Mesodermal cell (in vitro differentiated cells): ENCODE measurements around the gene ERICH4.
"Not testable (repeated sequence)": the region's sequence is repeated elsewhere in the genome, so short reads cannot be mapped to it uniquely, and the experiment has no call there.

ENCODE experiments used
- H3K27ac ChIP-seq: 2 replicates; pipeline ENCODE4 v1.7.0; 2013; ENCODE audit warnings: mild to moderate bottlenecking, low read depth, low read length, moderate library complexity; ENCODE audit not compliant: severe bottlenecking
- H3K36me3 ChIP-seq: 2 replicates; pipeline ENCODE4 v1.7.1; 2013; ENCODE audit warnings: mild to moderate bottlenecking, low read length, moderate library complexity; ENCODE audit not compliant: control insufficient read depth, insufficient read depth
- H3K4me1 ChIP-seq: one replicate; pipeline ENCODE4 v1.7.1; 2013; ENCODE audit warnings: mild to moderate bottlenecking, low read length; ENCODE audit not compliant: insufficient read depth, control insufficient read depth, poor library complexity, severe bottlenecking
- H3K4me3 ChIP-seq: 2 replicates; pipeline ENCODE4 v1.7.0; 2013; ENCODE audit warnings: low read length, control low read depth, mild to moderate bottlenecking; ENCODE audit not compliant: insufficient read depth, poor library complexity, severe bottlenecking; ENCODE audit errors: extremely low read depth
- H3K9me3 ChIP-seq: 2 replicates; pipeline ENCODE4 v1.7.1; 2013; ENCODE audit warnings: mild to moderate bottlenecking, low read length, moderate library complexity; ENCODE audit not compliant: control insufficient read depth
- WGBS, 2 experiments: methylation state at CpG; one replicate each; pipeline ENCODE4 v1.1.5; 2013; ENCODE audit warnings: missing lambda C conversion rate in 2 of 2; ENCODE audit not compliant: insufficient coverage in 2 of 2; 5-methylcytosine and 5-hydroxymethylcytosine counted together

ERICH4 gene

DNA sequence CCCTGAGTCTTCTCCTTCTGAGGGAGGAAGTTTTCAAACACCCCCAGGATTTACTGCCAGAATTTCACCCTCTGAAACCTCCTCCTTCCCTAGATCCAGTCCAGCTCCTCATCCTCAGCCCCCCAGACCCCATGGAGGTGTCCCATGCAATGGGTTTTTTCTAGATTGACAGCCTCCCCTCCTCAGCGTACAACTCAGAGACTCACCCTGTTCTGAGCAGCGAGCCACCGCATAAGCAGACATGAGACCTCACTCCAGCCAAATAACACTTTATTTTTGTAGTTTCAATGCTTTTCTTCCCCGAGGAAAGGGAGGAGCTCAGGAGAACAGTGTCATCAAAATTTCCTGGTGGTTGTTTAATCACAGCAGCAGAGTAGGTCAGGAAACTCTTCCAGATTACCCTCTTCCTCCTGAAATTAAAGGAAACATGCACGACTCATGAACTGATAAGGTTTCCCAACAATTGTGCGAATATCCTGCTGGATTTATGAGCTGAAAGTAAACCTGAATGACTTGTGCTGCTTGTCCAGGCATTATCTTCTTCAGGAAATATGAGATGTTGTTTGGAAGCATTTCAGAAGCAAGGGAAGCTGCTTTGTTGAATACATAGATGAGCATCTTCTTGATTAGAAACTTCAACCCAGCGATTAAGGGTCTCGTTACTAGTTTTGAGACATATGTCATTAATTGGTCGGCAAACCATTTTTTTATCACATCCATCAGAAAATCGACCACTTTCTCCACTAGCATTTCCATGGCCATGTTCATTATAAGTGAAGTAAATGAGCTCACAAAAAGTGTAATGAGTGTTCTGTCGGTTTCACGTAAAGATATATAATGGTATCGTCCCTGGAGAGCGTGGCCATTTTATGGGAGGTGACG lies 36.2 kb downstream of the ERICH4 start:
- H3K4me1 ChIP-seq, result no peaks in the 10 kb centered on the region
- 78 to 79% methylated on average over 9 to 11 of the region's 15 CpGs for WGBS, 2 experiments
- H3K27ac ChIP-seq, result no peak overlapping the region
- peak overlapping the region; percentile 10 for H3K4me3 ChIP-seq
- no peaks in the 10 kb centered on the region for H3K36me3 ChIP-seq
- no peaks in the 10 kb centered on the region for H3K9me3 ChIP-seq

DNA sequence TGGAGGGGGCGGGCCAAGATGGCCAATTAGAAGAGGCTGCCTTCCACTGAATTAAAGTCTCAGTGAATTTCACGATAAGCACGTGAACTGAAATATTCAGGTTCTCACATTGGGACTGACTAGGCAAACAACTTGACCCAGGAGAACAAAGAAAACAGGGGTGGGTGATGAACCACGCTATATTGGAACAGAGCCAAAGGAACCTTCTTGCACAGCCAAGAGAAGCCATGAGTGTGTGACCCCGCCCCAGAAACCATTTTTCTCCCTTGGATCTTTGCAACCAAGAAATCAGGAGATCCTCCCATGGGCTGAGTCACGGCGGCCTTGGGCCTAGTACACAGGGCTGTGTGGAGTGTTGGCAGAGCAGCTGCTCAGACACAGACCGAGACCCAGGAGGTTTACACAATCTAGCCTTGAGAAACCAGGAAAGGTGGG lies 36.8 kb downstream of the ERICH4 start:
- WGBS, 2 experiments, result 87 to 90% methylated on average over 7 to 8 of the region's 8 CpGs

DNA sequence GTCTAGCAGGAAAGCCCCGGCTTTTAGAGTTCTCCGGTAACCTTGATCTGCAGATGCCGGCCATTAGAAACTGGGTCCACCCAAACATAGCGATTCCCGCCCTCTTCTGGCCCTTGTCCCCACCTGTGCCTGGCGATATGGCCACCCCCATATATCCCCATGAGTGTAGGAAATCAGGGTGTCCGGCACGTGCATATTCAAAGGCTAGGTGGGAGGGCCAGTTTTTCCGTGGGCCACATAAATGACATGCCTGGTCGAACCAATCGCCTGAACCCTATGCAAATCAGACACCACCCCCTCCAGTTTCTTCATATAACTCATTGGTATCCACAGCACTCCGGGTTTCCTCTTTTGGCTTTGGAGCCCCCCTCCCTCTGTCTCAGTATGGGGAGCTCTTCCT lies 37.4 kb downstream of the ERICH4 start:
- no peaks in the 10 kb centered on the region for H3K36me3 ChIP-seq
- WGBS, 2 experiments, result 83 to 89% methylated on average over 10 to 12 of the region's 12 CpGs

More for the DNA sequence above, 36.8 kb downstream of the ERICH4 start:
- no peaks in the 10 kb centered on the region for H3K9me3 ChIP-seq
- H3K4me1 ChIP-seq, result no peaks in the 10 kb centered on the region
- no peak overlapping the region for H3K4me3 ChIP-seq
- no peaks in the 10 kb centered on the region for H3K36me3 ChIP-seq
- no peak overlapping the region for H3K27ac ChIP-seq

DNA sequence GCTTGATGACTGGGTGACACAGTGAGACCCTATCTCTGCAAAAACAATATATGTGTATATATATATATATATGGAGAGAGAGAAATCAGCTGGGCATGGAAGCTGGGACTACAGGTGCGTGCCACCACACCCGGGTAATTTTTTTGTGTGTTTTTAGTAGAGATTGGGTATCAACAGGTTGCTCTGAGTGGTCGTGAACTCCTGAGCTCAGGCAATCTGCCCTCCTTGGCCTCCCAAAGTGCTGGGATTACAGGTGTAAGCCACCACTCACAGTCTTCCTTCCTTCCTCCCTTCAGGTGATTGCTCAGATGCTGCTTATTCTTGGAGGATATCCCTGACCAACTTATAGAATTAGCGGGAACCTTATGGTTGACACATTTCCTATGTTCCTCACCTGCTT lies 41.9 kb downstream of the ERICH4 start:
- 75 to 86% methylated on average over 3 to 4 of the region's 4 CpGs for WGBS, 2 experiments

More for the DNA sequence above, 37.4 kb downstream of the ERICH4 start:
- Histone ChIP-seq H3K4me1 (no peaks in the 10 kb centered on the region), H3K27ac (no peak overlapping the region), H3K9me3 (no peaks in the 10 kb centered on the region), H3K4me3 (no peak overlapping the region)

DNA sequence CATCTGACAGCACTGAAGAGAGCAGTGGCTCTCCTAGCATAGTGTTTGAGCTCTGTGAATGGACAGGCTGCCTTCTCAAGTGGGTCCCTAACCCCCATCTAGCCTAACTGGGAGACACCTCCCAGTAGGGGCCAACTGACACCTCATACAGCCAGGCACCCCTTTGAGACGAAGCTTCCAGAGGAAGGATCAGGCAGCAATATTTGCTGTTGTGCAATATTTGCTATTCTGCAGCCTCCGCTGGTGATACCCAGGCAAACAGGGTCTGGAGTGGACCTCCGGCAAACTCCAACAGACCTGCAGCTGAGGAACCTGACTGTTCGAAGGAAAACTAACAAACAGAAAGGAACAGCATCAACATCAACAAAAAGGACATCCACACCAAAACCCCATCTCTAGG lies 44.0 kb downstream of the ERICH4 start:
- WGBS, 2 experiments, result 71% methylated on average over 2 of the region's 4 CpGs; no CpG with 5 or more reads in 1 of the 2 experiments
- H3K4me1 ChIP-seq, H3K36me3 ChIP-seq, H3K27ac ChIP-seq, H3K4me3 ChIP-seq, H3K9me3 ChIP-seq: not testable (repeated sequence)

More for the DNA sequence above, 41.9 kb downstream of the ERICH4 start:
- no peaks in the 10 kb centered on the region for H3K36me3 ChIP-seq
- peaks cover 7% of the 10 kb centered on the region for H3K9me3 ChIP-seq
- H3K4me3 ChIP-seq, result no peak overlapping the region
- no peak overlapping the region for H3K27ac ChIP-seq
- no peaks in the 10 kb centered on the region for H3K4me1 ChIP-seq

DNA sequence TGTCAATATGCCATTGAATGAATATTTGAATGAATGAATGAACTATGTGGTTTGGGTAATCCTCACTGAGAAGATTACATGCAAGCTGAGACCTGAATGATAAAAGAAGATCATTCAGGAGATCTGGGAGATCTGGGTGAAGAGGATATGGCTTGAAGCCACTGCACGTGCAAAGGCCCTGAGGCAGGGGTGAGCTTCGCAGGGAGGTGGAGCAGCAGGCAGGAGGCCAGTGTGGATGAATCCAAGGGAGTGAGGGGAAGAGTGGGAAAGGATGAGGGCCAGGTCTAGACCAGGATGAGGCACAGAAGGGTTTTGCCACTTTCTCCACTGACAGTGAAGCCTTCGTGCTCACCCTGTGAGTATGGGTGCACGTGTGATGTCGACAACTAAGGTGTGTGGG lies 49.9 kb downstream of the ERICH4 start:
- Histone ChIP-seq H3K4me1 (no peaks in the 10 kb centered on the region), H3K9me3 (no peaks in the 10 kb centered on the region), H3K4me3 (no peak overlapping the region), H3K36me3 (no peaks in the 10 kb centered on the region), H3K27ac (no peak overlapping the region)
- WGBS, 2 experiments, result 78 to 98% methylated on average over 1 to 3 of the region's 5 CpGs
